Thyroid gland (tissue), 4 donors: ENCODE results near the gene GOLGA3. TPM values are rescaled to one million over a fixed set of nuclear protein-coding genes. Genes with fewer than 3 reads are reported as not detected.
"Not testable (repeated sequence)": the region's sequence is repeated elsewhere in the genome, so short reads cannot be mapped to it uniquely, and the experiment has no call there.

ENCODE experiments used
- DNase-seq, 2 donors: peaks; one replicate each; pipeline ENCODE4 v3.0.0-alpha.2; 2019
- H3K27ac ChIP-seq, 3 donors: fragments of 200-600 bp; sonication (generic); 1 replicate in 2 of 3; 2 replicates in 1 of 3; pipeline ENCODE4 v1.5.1; 2016 to 2019; ENCODE audit warnings: mild to moderate bottlenecking in 1 of 3, moderate library complexity in 1 of 3
- H3K27me3 ChIP-seq: fragments of 200-600 bp; sonication (generic); one replicate; pipeline ENCODE4 v1.5.1; 2019
- H3K36me3 ChIP-seq, 2 donors: fragments of 200-600 bp; sonication (generic); one replicate each; pipeline ENCODE4 v1.5.1; 2016 to 2019
- H3K4me1 ChIP-seq, 2 donors: fragments of 200-600 bp; sonication (generic); one replicate each; pipeline ENCODE4 v1.5.1; 2017 to 2019
- H3K4me3 ChIP-seq, 3 donors: fragments of 200-600 bp; sonication (generic); replicated peaks in 1 of 3; 1 replicate in 2 of 3; 2 replicates in 1 of 3; pipeline ENCODE4 v1.5.1; 2016; ENCODE audit warnings: mild to moderate bottlenecking in 1 of 3
- H3K9me3 ChIP-seq: fragments of 200-600 bp; sonication (generic); one replicate; pipeline ENCODE4 v1.5.1; 2017
- POLR2A ChIP-seq, 2 donors: fragments of 450-650 bp; IDR thresholded peaks; one replicate each; pipeline ENCODE4 v1.6.1; 2017; ENCODE audit warnings: antibody characterized with exemption in 2 of 2, mild to moderate bottlenecking in 2 of 2, moderate library complexity in 1 of 2
- WGBS, 2 donors: methylation state at CpG; one replicate each; pipeline ENCODE4 v1.1.5; 2017; 5-methylcytosine and 5-hydroxymethylcytosine counted together
- intact Hi-C: fragments of 100-400 bp; cut with DNase I; formaldehyde crosslinking; loops from one replicate; pipeline ENCODE4 v1.15.1; 2023
- total RNA-seq, 4 donors: library from RNA; depleted of rRNA; stranded (reverse); fragments of >200 nt; gene quantifications; one replicate each; pipeline ENCODE4 v1.2.3, GENCODE V29; 2016
- TF ChIP-seq, protein P1 (sequence below), 6 experiments: fragments of 200-600 bp in 3 of 6; fragments of 450-650 bp in 3 of 6; sonication (generic) in 3 of 6; IDR thresholded peaks; one replicate each; pipeline ENCODE4 v1.5.1; 2016 to 2019; ENCODE audit warnings: antibody characterized with exemption in 6 of 6, mild to moderate bottlenecking in 2 of 6, inconsistent platforms in 1 of 6, moderate library complexity in 1 of 6

GOLGA3 gene
- total RNA-seq, 4 donors from 2014 or later = 73.8 to 106 (median 88.8) TPM

DNA sequence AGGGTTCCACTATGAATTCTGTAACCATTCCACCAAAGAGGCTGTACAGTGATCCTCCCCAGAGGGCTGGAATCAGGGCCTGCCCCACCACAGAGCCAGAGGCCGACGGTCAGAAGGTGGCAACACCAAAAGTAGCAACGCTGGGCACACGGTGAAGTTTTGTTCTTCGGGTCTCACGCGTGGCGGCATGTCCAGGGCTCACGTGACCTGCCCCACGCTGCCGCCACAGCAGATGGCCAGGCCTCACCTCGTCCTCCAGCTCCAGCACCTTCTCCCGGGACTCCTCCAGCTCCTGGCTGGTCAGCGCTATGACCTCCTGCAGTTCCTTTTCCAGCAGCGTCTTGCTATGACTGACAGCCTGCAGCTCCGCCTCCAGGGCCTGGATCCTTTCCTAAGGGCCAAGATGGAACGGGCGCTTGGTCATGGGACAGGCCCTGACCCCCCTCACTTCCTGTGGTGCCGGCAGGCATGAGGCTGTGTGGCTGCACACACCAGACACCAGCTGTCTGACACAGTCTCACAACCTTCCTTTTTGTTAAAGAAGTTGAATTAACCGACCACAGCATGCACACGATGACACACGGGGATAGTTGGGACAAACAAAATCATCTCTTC lies 44.6 kb downstream of the GOLGA3 start:
- Histone ChIP-seq H3K4me3 (no peak overlapping the region), H3K27ac (no peak overlapping the region), H3K4me1 (no peaks in the 10 kb centered on the region), H3K27me3 (no peaks in the 10 kb centered on the region), H3K36me3 (peaks cover 64 to 83% of the 10 kb centered on the region in 2 donors), H3K9me3 (no peaks in the 10 kb centered on the region)
- DNase-seq = no peak
- intact Hi-C loops = no loop called here
- 92 to 93% methylated on average over 21 to 22 of the region's 22 CpGs for WGBS, 2 donors
- TF ChIP-seq, protein P1, sequence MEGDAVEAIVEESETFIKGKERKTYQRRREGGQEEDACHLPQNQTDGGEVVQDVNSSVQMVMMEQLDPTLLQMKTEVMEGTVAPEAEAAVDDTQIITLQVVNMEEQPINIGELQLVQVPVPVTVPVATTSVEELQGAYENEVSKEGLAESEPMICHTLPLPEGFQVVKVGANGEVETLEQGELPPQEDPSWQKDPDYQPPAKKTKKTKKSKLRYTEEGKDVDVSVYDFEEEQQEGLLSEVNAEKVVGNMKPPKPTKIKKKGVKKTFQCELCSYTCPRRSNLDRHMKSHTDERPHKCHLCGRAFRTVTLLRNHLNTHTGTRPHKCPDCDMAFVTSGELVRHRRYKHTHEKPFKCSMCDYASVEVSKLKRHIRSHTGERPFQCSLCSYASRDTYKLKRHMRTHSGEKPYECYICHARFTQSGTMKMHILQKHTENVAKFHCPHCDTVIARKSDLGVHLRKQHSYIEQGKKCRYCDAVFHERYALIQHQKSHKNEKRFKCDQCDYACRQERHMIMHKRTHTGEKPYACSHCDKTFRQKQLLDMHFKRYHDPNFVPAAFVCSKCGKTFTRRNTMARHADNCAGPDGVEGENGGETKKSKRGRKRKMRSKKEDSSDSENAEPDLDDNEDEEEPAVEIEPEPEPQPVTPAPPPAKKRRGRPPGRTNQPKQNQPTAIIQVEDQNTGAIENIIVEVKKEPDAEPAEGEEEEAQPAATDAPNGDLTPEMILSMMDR (IDR thresholded peaks at IDR 0.05) = no peak
- no peak for TF ChIP-seq POLR2A (IDR thresholded peaks at IDR 0.05)

GRCh38 chr12:132781938-132782337 lies 46.7 kb downstream of the GOLGA3 start:
- Histone ChIP-seq H3K4me3 (no peak overlapping the region), H3K27ac (no peak overlapping the region), H3K27me3 (no peaks in the 10 kb centered on the region), H3K9me3 (no peaks in the 10 kb centered on the region), H3K36me3 (peaks cover 67 to 87% of the 10 kb centered on the region in 2 donors), H3K4me1 (no peaks in the 10 kb centered on the region)
- no peak for DNase-seq
- WGBS, 2 donors = 97 to 99% methylated on average over 6 to 9 of the region's 12 CpGs
- no peak for TF ChIP-seq POLR2A (IDR thresholded peaks at IDR 0.05)
- TF ChIP-seq, protein P1 (IDR thresholded peaks at IDR 0.05) = no peak
- intact Hi-C loops = no loop called here

DNA sequence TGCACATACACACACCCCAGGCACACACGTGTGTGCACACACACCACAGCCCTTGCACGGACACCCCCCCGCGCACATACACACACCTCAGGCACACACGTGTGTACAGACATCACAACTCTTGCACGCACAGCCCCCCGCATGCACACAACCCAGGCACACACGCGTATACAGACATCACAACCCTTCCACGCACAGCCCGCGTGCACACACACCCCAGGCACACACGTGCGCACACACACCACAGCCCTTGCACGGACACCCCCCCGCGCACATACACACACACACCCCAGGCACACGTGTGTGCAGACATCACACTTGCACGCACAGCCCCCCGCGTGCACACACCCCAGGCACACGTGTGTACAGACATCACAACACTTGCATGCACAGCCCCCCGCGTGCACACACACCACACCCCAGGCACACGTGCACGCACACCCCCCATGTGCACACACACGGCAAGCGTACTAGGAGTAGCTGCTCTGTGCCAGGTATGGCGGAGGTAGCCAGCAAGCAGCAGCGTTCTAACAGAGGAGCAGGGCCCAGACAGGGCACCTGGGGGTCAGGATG lies 48.8 kb downstream of the GOLGA3 start:
- TF ChIP-seq, protein P1 (IDR thresholded peaks at IDR 0.05) = no peak
- no peak for TF ChIP-seq POLR2A (IDR thresholded peaks at IDR 0.05)
- no peaks in the 10 kb centered on the region for H3K9me3 ChIP-seq
- intact Hi-C loops = no loop called here
- whole genome bisulfite sequencing, 2 donors = 95 to 96% methylated on average over 22 to 25 of the region's 30 CpGs
- no peak overlapping the region for H3K27ac ChIP-seq
- no peaks in the 10 kb centered on the region for H3K27me3 ChIP-seq
- H3K4me3 ChIP-seq = no peak overlapping the region
- peaks cover 66 to 84% of the 10 kb centered on the region in 2 donors for H3K36me3 ChIP-seq
- H3K4me1 ChIP-seq = no peaks in the 10 kb centered on the region
- DNase-seq = no peak

DNA sequence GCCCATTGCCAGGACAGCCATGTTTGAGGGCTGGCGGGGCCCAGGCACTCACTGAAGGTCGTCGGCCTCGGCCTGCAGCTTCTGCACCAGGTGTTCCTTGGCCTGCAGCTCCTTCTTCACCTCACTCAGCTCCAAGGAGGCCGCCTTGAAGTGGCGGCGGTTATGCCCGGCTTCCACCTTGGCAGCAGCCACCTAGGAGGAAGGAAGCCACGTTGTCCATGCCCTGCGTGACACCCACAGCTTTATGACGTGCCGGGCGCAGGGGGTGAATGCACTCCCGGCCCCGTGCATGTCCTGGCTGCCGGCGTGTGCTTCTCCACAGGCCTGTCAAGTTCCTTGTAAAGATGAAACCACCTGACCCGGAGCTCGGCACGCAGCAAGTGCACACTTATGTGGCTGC lies 51.1 kb downstream of the GOLGA3 start:
- WGBS, 2 donors = 88% methylated on average over 9 to 20 of the region's 20 CpGs
- Histone ChIP-seq H3K36me3 (peaks cover 75 to 89% of the 10 kb centered on the region in 2 donors), H3K4me3 (no peak overlapping the region), H3K9me3 (no peaks in the 10 kb centered on the region), H3K27ac (no peak overlapping the region), H3K4me1 (no peaks in the 10 kb centered on the region), H3K27me3 (no peaks in the 10 kb centered on the region)
- no peak for DNase-seq
- no peak for TF ChIP-seq POLR2A (IDR thresholded peaks at IDR 0.05)
- TF ChIP-seq, protein P1 (IDR thresholded peaks at IDR 0.05) = no peak
- intact Hi-C loops = no loop called here

- H3K4me1 ChIP-seq = no peaks in the 10 kb centered on the region
- no peaks in the 10 kb centered on the region for H3K27me3 ChIP-seq
- peaks cover 71 to 87% of the 10 kb centered on the region in 2 donors for H3K36me3 ChIP-seq
- no peak for TF ChIP-seq POLR2A (IDR thresholded peaks at IDR 0.05)
- TF ChIP-seq, protein P1 (IDR thresholded peaks at IDR 0.05) = no peak
- 86 to 87% methylated on average over 24 of the region's 29 CpGs for whole genome bisulfite sequencing, 2 donors
- DNase-seq = no peak
- no peak overlapping the region for H3K4me3 ChIP-seq
- H3K9me3 ChIP-seq = no peaks in the 10 kb centered on the region
- no peak overlapping the region for H3K27ac ChIP-seq
- intact Hi-C loops = no loop called here
Measured at GRCh38 chr12:132776816-132777568, 51.7 kb downstream of the GOLGA3 start.

DNA sequence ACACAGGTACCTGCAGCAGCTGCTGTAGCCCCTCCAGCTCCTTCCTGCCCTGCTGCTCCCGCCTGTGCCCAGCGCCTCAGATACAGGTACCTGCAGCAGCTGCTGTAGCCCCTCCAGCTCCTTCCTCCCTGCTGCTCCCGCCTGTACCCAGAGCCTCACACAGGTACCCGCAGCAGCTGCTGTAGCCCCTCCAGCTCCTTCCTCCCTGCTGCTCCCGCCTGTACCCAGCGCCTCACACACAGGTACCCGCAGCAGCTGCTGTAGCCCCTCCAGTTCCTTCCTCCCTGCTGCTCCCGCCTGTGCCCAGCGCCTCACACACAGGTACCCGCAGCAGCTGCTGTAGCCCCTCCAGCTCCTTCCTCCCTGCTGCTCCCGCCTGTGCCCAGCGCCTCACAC lies 52.4 kb downstream of the GOLGA3 start:
- H3K4me1 ChIP-seq, DNase-seq, H3K27me3 ChIP-seq, H3K27ac ChIP-seq, intact Hi-C loops, H3K4me3 ChIP-seq, H3K9me3 ChIP-seq: not testable (repeated sequence)
- WGBS, 2 donors = 90 to 96% methylated on average over 7 to 11 of the region's 12 CpGs
- peaks cover 71 to 86% of the 10 kb centered on the region in 2 donors for H3K36me3 ChIP-seq
